HEK293 (cell line): ENCODE results near the gene RRBP1.

Experiments
- CTCF ChIA-PET: fragments of 350-600 bp; formaldehyde crosslinking; extraction: SDS; loops from one replicate; lab custom pipeline; 2021; ENCODE audit warnings: antibody characterized with exemption; lab: Yijun Ruan, JAX
- POLR2A ChIA-PET: fragments of 300-600 bp; formaldehyde crosslinking; extraction: SDS; loops from one replicate; lab custom pipeline; 2020; ENCODE audit warnings: antibody characterized with exemption, inconsistent platforms; lab: Yijun Ruan, JAX
- H3K27ac ChIP-seq: fragments of 200-500 bp; sonication (Bioruptor generic); 2 replicates; pipeline ENCODE4 v1.5.1; 2014; ENCODE audit warnings: low read depth, low read length, control low read depth, inconsistent platforms; ENCODE audit errors: extremely low read depth
- H3K36me3 ChIP-seq, 2 experiments: fragments of 200-500 bp in 1 of 2; sonication (Bioruptor generic) in 1 of 2; 1 replicate in 1 of 2; 2 replicates in 1 of 2; pipeline ENCODE4 v1.5.1; 2014 to 2017; ENCODE audit warnings: inconsistent platforms in 2 of 2, low read length in 2 of 2; ENCODE audit not compliant: control insufficient read depth in 2 of 2, insufficient read depth in 1 of 2
- H3K4me1 ChIP-seq: fragments of 200-500 bp; sonication (Bioruptor generic); 2 replicates; pipeline ENCODE4 v1.5.1; 2014; ENCODE audit warnings: mild to moderate bottlenecking, low read length, inconsistent platforms; ENCODE audit not compliant: control insufficient read depth, insufficient read depth
- H3K4me3 ChIP-seq: 2 replicates; pipeline ENCODE4 v1.5.1; 2011; ENCODE audit warnings: low read depth, mild to moderate bottlenecking, control low read depth, low read length, moderate library complexity
- H3K9me3 ChIP-seq: fragments of 200-500 bp; sonication (Bioruptor generic); 2 replicates; pipeline ENCODE4 v1.5.1; 2014; ENCODE audit warnings: low read depth, low read length, inconsistent platforms; ENCODE audit not compliant: control insufficient read depth, insufficient read depth
- ELK4 ChIP-seq: IDR thresholded peaks from 2 replicates; pipeline ENCODE4 v1.6.1; 2011; ENCODE audit warnings: mild to moderate bottlenecking, low read depth, low read length, borderline replicate concordance
- FEZF1 ChIP-seq: fragments of 450-650 bp; formaldehyde crosslinking; IDR thresholded peaks from 2 replicates; pipeline ENCODE4 v1.5.1; 2016; ENCODE audit warnings: missing biosample characterization, missing genetic modification characterization
- GFI1B ChIP-seq: fragments of 450-650 bp; formaldehyde crosslinking; IDR thresholded peaks from 2 replicates; pipeline ENCODE4 v1.5.1; 2016; ENCODE audit warnings: missing biosample characterization, missing genetic modification characterization
- GLIS1 ChIP-seq: fragments of 450-650 bp; formaldehyde crosslinking; IDR thresholded peaks from 2 replicates; pipeline ENCODE4 v1.5.1; 2016; ENCODE audit warnings: missing biosample characterization, missing genetic modification characterization
- KLF9 ChIP-seq: fragments of 450-650 bp; formaldehyde crosslinking; IDR thresholded peaks from 2 replicates; pipeline ENCODE4 v1.5.1; 2016; ENCODE audit warnings: missing biosample characterization, missing genetic modification characterization, low read depth
- PRDM6 ChIP-seq: fragments of 450-650 bp; formaldehyde crosslinking; IDR thresholded peaks from 2 replicates; pipeline ENCODE4 v1.5.1; 2017; ENCODE audit warnings: missing biosample characterization, missing genetic modification characterization
- ZBTB44 ChIP-seq: fragments of 450-650 bp; IDR thresholded peaks from 2 replicates; pipeline ENCODE4 v1.5.1; 2018; ENCODE audit warnings: missing biosample characterization, mild to moderate bottlenecking, missing genetic modification characterization
- ZNF138 ChIP-seq: fragments of 450-650 bp; formaldehyde crosslinking; IDR thresholded peaks from 2 replicates; pipeline ENCODE4 v1.5.1; 2016; ENCODE audit warnings: missing biosample characterization, missing genetic modification characterization, borderline replicate concordance
- ZNF175 ChIP-seq: fragments of 450-650 bp; formaldehyde crosslinking; IDR thresholded peaks from 2 replicates; pipeline ENCODE4 v1.5.1; 2016; ENCODE audit warnings: missing biosample characterization, missing genetic modification characterization
- ZNF280D ChIP-seq: fragments of 450-650 bp; formaldehyde crosslinking; IDR thresholded peaks from 2 replicates; pipeline ENCODE4 v1.5.1; 2016; ENCODE audit warnings: missing biosample characterization, missing genetic modification characterization
- ZNF391 ChIP-seq: fragments of 450-650 bp; formaldehyde crosslinking; IDR thresholded peaks from 2 replicates; pipeline ENCODE4 v1.5.1; 2016; ENCODE audit warnings: low read depth, missing biosample characterization, missing genetic modification characterization, borderline replicate concordance
- ZNF398 ChIP-seq: fragments of 450-650 bp; formaldehyde crosslinking; IDR thresholded peaks from 2 replicates; pipeline ENCODE4 v1.5.1; 2017; ENCODE audit warnings: missing biosample characterization, missing genetic modification characterization
- ZNF488 ChIP-seq: fragments of 450-650 bp; formaldehyde crosslinking; IDR thresholded peaks from 2 replicates; pipeline ENCODE4 v1.5.1; 2016; ENCODE audit warnings: missing biosample characterization, missing genetic modification characterization
- ZNF513 ChIP-seq: fragments of 450-650 bp; IDR thresholded peaks from 2 replicates; pipeline ENCODE4 v1.5.1; 2018; ENCODE audit warnings: missing biosample characterization, missing genetic modification characterization
- ZNF530 ChIP-seq: fragments of 450-650 bp; formaldehyde crosslinking; IDR thresholded peaks from 2 replicates; pipeline ENCODE4 v1.5.1; 2016; ENCODE audit warnings: low read depth, missing biosample characterization, missing genetic modification characterization
- ZNF555 ChIP-seq: fragments of 450-650 bp; formaldehyde crosslinking; conservative IDR thresholded peaks from 2 replicates; pipeline ENCODE4 v1.5.1; 2017; ENCODE audit warnings: missing biosample characterization, mild to moderate bottlenecking, missing genetic modification characterization, inconsistent platforms
- ZNF747 ChIP-seq: fragments of 450-650 bp; formaldehyde crosslinking; IDR thresholded peaks from 2 replicates; pipeline ENCODE4 v1.5.1; 2016; ENCODE audit warnings: missing biosample characterization, missing genetic modification characterization
- ZXDB ChIP-seq: fragments of 450-650 bp; formaldehyde crosslinking; IDR thresholded peaks from 2 replicates; pipeline ENCODE4 v1.5.1; 2016; ENCODE audit warnings: missing biosample characterization, missing genetic modification characterization

The RRBP1 gene

GRCh38 chr20:17655865-17656479, 26.1 kb downstream of the RRBP1 start (continued):
- no peak for TF ChIP-seq KLF9 (tag by site-specific recombination)
- TF ChIP-seq ZNF488 (tag by site-specific recombination): no peak
- TF ChIP-seq ZNF555 (tag by site-specific recombination): no peak
- TF ChIP-seq ZNF280D (tag by site-specific recombination): no peak
- no peak for TF ChIP-seq ZNF391
- TF ChIP-seq GFI1B: no peak
- no peak for TF ChIP-seq ELK4
- no peak for TF ChIP-seq ZNF530 (tag by site-specific recombination)

GRCh38 chr20:17655286-17655651, 26.8 kb downstream of the RRBP1 start:
- no peak overlapping the region for H3K27ac ChIP-seq
- peaks cover 0 to 48% of the 10 kb centered on the region in 2 experiments; a peak in 2 of 3 replicates for H3K36me3 ChIP-seq
- no peak overlapping the region for H3K4me3 ChIP-seq
- POLR2A ChIA-PET: no interaction called here
- H3K9me3 ChIP-seq: no peaks in the 10 kb centered on the region
- H3K4me1 ChIP-seq: peaks cover 3% of the 10 kb centered on the region; the same call in 1 of the 2 replicates
- CTCF ChIA-PET: interaction anchor here (0.6 to 2.1 kb wide), 19 partner anchors 11 to 886 kb away, joined by 3 to 19 read pairs (median 4); partner anchors contain the start of gene RRBP1
- no peak for TF ChIP-seq ZNF175 (tag by site-specific recombination)
- TF ChIP-seq ZBTB44 (tag by site-specific recombination): no peak
- TF ChIP-seq GLIS1: no peak
- no peak for TF ChIP-seq ZNF530 (tag by site-specific recombination)
- no peak for TF ChIP-seq ZNF138 (tag by site-specific recombination)
- TF ChIP-seq PRDM6: no peak
- TF ChIP-seq ZNF398: no peak
- no peak for TF ChIP-seq ZNF513 (tag by site-specific recombination)
- no peak for TF ChIP-seq ZNF747 (tag by site-specific recombination)
- no peak for TF ChIP-seq ZXDB (tag by site-specific recombination)
- no peak for TF ChIP-seq FEZF1
- TF ChIP-seq, all 188 proteins: peak for 0
